Measurements from ENCODE around the gene PIGR.

GRCh38 chr1:206949208-206949607 is 2.9 kb upstream of the PIGR start:
- no peak for TF ChIP-seq POLR2A (IDR thresholded peaks at IDR 0.05; ENCODE audit: low read depth, low read length)
- TF ChIP-seq TAF1 (IDR thresholded peaks at IDR 0.05; ENCODE audit: low read depth, low read length) = no peak
- TF ChIP-seq POLR2AphosphoS5 (IDR thresholded peaks at IDR 0.05; ENCODE audit: low read depth, low read length) = no peak
- TF ChIP-seq PAX5 (IDR thresholded peaks at IDR 0.05; ENCODE audit: insufficient read depth, low read length, severe bottlenecking) = no peak
- TF ChIP-seq POU2F2 (IDR thresholded peaks at IDR 0.05; ENCODE audit: low read depth, low read length) = no peak
- no peak for TF ChIP-seq SPI1 (IDR thresholded peaks at IDR 0.05; ENCODE audit: low read depth, low read length)

All from GM12891 (cell line).